Activated B cell treated with CpG ODN at 0.5 μM for 24 hours (primary cell): ENCODE results near the gene ANKEF1. TPM values are rescaled to one million over a fixed set of nuclear protein-coding genes. Genes with fewer than 3 reads are reported as not detected.

Source experiments
- ATAC-seq: fragments of 200-7000 bp; cut with Tn5 transposase; one replicate; pipeline ENCODE4 v1.10.0; 2021; ENCODE audit warnings: low read depth, mild to moderate bottlenecking, moderate library complexity
- CTCF ChIA-PET: fragments of 350-600 bp; sonication (Branson Sonifier 250); formaldehyde crosslinking; loops from one replicate; lab custom pipeline; 2021; ENCODE audit warnings: antibody characterized with exemption; lab: Charles Lee
- POLR2A ChIA-PET: fragments of 350-600 bp; sonication (Branson Sonifier 250); formaldehyde crosslinking; loops from one replicate; lab custom pipeline; 2021; ENCODE audit warnings: antibody characterized with exemption; lab: Charles Lee
- DNase-seq: peaks from one replicate; pipeline ENCODE4 v3.0.0; 2022
- H3K27ac Mint-ChIP-seq: one replicate; pipeline ENCODE4 v1.8.0; 2020; ENCODE audit warnings: mixed read lengths
- H3K27me3 Mint-ChIP-seq: one replicate; pipeline ENCODE4 v1.8.0; 2021; ENCODE audit warnings: mixed read lengths
- H3K36me3 Mint-ChIP-seq: one replicate; pipeline ENCODE4 v1.8.0; 2021; ENCODE audit warnings: low read depth, mixed read lengths
- H3K4me1 Mint-ChIP-seq: one replicate; pipeline ENCODE4 v1.8.0; 2021; ENCODE audit warnings: mixed read lengths
- H3K4me3 Mint-ChIP-seq: one replicate; pipeline ENCODE4 v1.8.0; 2020; ENCODE audit warnings: mild to moderate bottlenecking, mixed read lengths
- H3K9me3 Mint-ChIP-seq: one replicate; pipeline ENCODE4 v1.8.0; 2020; ENCODE audit warnings: mixed read lengths
- CTCF ChIP-seq: fragments of 200-600 bp; IDR thresholded peaks from one replicate; pipeline ENCODE4 v1.8.0; 2022; ENCODE audit warnings: antibody characterized with exemption, mild to moderate bottlenecking
- intact Hi-C: fragments of 100-400 bp; cut with micrococcal nuclease; formaldehyde crosslinking; loops from one replicate; pipeline ENCODE4 v1.15.1; 2024
- total RNA-seq: library from RNA; stranded (reverse); gene quantifications from 2 replicates; pipeline ENCODE4 v1.2.3, GENCODE V29; 2022

Gene ANKEF1
- total RNA-seq, 1 donor from 2014 or later = 2.6 TPM

GRCh38 chr20:10094566-10095173, 59.9 kb downstream of the ANKEF1 start:
- ATAC-seq = no peak
- Mint-ChIP-seq H3K4me1 (no peaks in the 10 kb centered on the region), H3K4me3 (no peak overlapping the region), H3K9me3 (peaks cover 2% of the 10 kb centered on the region), H3K27me3 (peaks cover 9% of the 10 kb centered on the region), H3K27ac (no peak overlapping the region), H3K36me3 (no peaks in the 10 kb centered on the region)
- intact Hi-C loops = loop anchor here (5.0 kb wide), 1 partner anchor 177 kb away; no protein-coding TSS in a partner anchor
- ChIA-PET CTCF (no interaction called here), POLR2A (no interaction called here)
- TF ChIP-seq CTCF = no peak
- DNase-seq = no peak

- H3K27me3 Mint-ChIP-seq = peaks cover 9% of the 10 kb centered on the region
- DNase-seq = no peak
- CTCF ChIA-PET = no interaction called here
- H3K27ac Mint-ChIP-seq = no peak overlapping the region
- H3K4me1 Mint-ChIP-seq = no peaks in the 10 kb centered on the region
- intact Hi-C loops = no loop called here
- H3K4me3 Mint-ChIP-seq = no peak overlapping the region
- ATAC-seq = no peak
- POLR2A ChIA-PET = no interaction called here
- no peaks in the 10 kb centered on the region for H3K36me3 Mint-ChIP-seq
- TF ChIP-seq CTCF = no peak
- peaks cover 2% of the 10 kb centered on the region for H3K9me3 Mint-ChIP-seq
These were observed 62.0 kb downstream of the ANKEF1 start for GRCh38 chr20:10096790-10097189.

GRCh38 chr20:10105046-10105445, 70.3 kb downstream of the ANKEF1 start:
- intact Hi-C loops = no loop called here
- Mint-ChIP-seq H3K36me3 (no peaks in the 10 kb centered on the region), H3K9me3 (peaks cover 2% of the 10 kb centered on the region), H3K27me3 (no peaks in the 10 kb centered on the region), H3K4me1 (no peaks in the 10 kb centered on the region), H3K4me3 (no peak overlapping the region), H3K27ac (no peak overlapping the region)
- CTCF ChIA-PET = interaction anchor here (1.2 kb wide), 1 partner anchor 14 kb away, joined by 5 read pairs; no protein-coding TSS in a partner anchor
- no peak for TF ChIP-seq CTCF
- DNase-seq (no peak), ATAC-seq (no peak)
- POLR2A ChIA-PET = no interaction called here

Other genes with a start within 250 kb of the ANKEF1 start
- not detected in 2 replicates for gene PAK5, start 195.9 kb upstream of the ANKEF1 start, total RNA-seq
- gene SNAP25, start 183.8 kb downstream of the ANKEF1 start, total RNA-seq = not detected in 2 replicates